Measurements from ENCODE around the gene PRDM12.

Gene PRDM12

DNA sequence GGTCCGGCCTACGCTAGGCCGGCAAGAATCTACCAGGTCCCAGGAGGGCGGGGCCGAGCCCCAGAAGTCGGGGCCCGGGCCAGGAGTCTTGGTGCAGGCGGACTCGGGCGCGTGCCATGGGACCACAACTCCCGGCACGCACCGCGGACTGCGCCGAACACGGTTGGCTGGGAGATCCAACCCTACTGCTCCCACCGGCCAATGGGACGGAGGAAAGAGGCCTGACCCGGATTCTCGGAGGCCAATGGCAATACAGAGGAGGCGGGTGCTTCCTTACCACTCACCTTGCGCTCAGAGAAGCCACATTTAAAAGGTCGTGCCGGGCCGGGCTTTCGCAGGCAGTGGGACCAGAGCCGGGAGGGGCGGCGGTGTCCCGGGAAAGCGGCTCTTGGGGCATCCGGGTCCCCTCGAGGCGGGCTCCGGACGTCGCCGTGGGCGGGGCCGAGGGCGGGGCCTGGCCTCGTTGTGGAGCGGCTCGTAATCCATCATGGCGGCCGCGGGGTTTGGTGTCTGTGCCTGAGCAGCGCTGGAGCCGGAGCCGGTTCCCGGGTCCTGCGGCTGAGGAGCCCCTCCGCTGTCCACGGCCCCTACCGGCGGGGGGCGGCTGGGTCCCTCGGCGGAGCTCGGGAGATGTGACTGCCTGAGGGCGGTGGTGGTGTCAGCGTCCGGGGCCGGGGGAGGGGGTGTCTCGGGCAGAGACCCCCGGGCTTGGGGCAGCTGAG is 48.3 kb downstream of the PRDM12 start:
- DNase-seq (ENCODE audit: low read depth in 1 of 2, low spot score in 1 of 2), result peak; percentile 100
- no peak for TF ChIP-seq JUND (IDR thresholded peaks at IDR 0.05; ENCODE audit: low read depth)
- in situ Hi-C loops (cut with HindIII; ENCODE audit: low pct_unique_long_range_greater_than_20kb, low sequenced_read_pairs), result no loop called here

DNA sequence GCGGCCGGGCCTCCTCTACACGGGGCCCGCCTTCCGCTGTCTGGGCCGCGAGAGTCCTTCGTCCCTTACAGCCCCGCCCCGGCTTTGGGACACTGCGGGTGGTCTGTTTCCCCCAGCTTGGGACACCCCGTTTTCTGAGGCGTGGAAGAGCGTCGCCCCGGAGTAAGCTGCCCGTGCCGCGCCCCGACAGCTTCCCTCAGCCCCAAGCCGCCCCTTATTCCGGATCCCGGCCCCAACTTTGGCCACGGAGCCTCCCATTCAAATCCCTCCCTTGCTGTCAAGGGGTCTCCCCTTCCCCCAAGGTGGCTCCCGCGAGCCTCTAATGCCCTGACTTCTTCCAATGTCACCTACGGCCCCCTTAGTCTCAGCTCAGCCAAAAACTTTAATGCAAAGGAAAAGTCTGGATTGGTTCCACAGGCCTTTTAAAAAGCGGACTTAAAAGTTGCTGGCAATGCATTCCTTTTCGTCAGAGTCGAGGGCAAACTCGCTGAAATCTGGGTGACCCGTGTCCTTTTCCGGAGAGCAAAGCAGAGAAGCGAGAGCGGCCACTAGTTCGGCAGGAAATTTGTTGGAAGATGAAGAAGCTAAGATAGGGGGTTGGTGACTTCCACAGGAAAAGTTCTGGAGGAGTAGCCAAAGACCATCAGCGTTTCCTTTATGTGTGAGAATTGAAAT is 49.0 kb downstream of the PRDM12 start:
- in situ Hi-C loops (cut with HindIII; ENCODE audit: low pct_unique_long_range_greater_than_20kb, low sequenced_read_pairs), result no loop called here
- no peak for TF ChIP-seq JUND (IDR thresholded peaks at IDR 0.05; ENCODE audit: low read depth)
- peak; percentile 18 to 50 for DNase-seq (ENCODE audit: low read depth in 1 of 2, low spot score in 1 of 2)

DNA sequence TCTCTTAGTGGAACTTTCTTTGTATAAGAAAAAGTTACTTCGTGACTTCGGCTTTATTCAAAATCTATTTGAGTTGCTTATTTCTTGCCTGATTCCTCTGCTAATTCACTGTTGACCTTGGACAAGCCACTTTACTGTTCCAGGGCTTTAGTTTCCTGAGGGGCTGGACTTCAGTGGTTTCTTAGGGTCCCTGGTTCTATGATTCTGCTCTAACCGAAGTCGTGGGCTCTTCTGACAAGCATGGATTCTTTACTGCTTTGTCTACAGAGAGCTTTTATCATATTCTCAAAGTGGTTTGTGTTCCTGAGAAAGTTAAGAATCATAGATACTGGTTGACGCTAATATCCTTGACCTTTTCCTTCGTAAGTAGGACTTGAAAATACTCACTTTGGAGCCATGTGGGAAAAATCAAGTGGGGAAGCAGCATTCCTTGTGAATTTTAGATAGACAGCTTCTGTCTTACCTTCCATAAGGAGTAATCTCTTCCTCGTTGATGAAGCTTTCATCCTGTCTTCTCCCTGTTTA is 50.3 kb downstream of the PRDM12 start:
- no peak for DNase-seq (ENCODE audit: low read depth in 1 of 2, low spot score in 1 of 2)
- no peak for TF ChIP-seq JUND (IDR thresholded peaks at IDR 0.05; ENCODE audit: low read depth)
- in situ Hi-C loops (cut with HindIII; ENCODE audit: low pct_unique_long_range_greater_than_20kb, low sequenced_read_pairs), result no loop called here

DNA sequence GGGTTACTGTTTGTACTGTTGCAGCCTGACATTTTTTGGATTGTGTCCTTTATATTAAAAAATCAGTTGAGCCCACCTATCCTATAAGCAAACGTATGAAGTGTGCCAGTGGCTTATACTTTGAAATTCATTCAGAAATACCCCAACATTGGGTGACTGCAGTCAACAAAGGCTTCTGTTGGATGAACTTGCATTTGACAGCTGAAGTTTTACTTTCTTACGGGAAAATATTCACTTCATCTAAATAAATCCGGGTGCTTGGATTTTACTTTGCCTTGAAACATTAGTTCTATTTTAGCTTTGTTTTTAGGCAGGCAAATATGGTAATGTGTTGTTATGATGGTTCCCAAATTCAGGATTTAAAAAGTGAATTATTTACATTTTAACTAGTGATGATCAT is 50.9 kb downstream of the PRDM12 start:
- in situ Hi-C loops (cut with HindIII; ENCODE audit: low pct_unique_long_range_greater_than_20kb, low sequenced_read_pairs), result no loop called here
- TF ChIP-seq JUND (IDR thresholded peaks at IDR 0.05; ENCODE audit: low read depth), result no peak
- DNase-seq (ENCODE audit: low read depth in 1 of 2, low spot score in 1 of 2), result no peak

DNA sequence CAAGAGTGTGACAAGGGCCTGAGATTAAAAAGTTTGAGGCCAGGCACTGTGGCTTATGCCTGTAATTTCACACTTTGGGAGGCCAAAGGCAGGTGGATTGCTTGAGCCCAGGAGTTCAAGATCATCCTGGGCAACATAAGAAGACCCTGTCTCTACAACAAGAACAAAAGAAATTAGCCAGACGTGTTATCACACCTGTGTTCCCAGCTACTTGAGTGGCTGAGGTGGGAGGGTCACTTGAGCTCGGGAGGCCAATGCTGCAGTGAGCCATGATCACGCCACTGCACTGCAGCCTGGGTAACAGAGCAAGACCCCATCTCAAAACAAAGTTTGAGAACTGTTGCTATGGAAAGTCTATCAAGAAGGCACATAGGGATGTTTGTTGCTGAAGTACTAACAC is 54.2 kb downstream of the PRDM12 start:
- in situ Hi-C loops (cut with HindIII; ENCODE audit: low pct_unique_long_range_greater_than_20kb, low sequenced_read_pairs), result no loop called here
- TF ChIP-seq JUND (IDR thresholded peaks at IDR 0.05; ENCODE audit: low read depth), result no peak
- DNase-seq (ENCODE audit: low read depth in 1 of 2, low spot score in 1 of 2), result no peak

DNA sequence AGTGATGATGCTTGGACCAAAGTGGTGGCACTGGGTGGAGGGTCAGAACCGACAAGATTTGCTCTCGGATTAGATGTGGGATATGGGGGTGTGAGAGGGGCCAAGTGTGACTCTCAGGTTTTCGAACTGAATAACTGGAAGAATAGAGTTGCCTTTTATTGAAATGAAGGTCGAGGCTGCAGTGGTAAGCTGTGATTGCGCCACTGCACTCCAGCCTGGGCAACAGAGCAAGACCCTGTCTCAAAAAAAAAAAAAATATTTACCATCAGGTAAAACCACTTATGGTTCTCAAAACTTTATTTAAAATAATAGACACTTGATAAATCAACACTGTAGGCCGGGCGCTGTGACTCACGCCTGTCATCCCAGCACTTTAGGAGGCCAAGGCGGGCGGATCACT is 56.4 kb downstream of the PRDM12 start:
- TF ChIP-seq JUND (IDR thresholded peaks at IDR 0.05; ENCODE audit: low read depth), result no peak
- in situ Hi-C loops (cut with HindIII; ENCODE audit: low pct_unique_long_range_greater_than_20kb, low sequenced_read_pairs), result no loop called here

DNA sequence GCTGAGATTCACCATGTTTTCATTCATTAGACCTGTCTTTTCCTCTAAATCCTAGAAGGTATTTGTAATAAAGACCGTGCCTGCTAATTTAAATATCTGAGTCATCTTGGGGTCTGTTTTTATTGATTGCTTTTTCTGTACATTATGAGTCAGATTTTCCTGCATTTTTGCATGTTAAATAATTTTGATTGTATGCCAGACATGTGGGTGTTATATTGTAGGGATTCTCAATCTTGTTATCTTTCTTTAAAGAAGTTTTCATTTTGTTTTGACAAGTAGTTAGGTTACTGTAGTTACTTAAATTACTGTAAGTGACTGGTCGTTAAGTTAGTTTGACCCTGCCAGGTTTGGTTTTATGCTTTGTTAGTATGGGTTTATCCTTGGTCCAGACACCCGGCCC is 64.3 kb downstream of the PRDM12 start:
- in situ Hi-C loops (cut with HindIII; ENCODE audit: low pct_unique_long_range_greater_than_20kb, low sequenced_read_pairs), result no loop called here
- DNase-seq (ENCODE audit: low read depth in 1 of 2, low spot score in 1 of 2), result no peak
- no peak for TF ChIP-seq JUND (IDR thresholded peaks at IDR 0.05; ENCODE audit: low read depth)

More for the DNA sequence above, 56.4 kb downstream of the PRDM12 start:
- DNase-seq (ENCODE audit: low read depth in 1 of 2, low spot score in 1 of 2), result no peak

DNA sequence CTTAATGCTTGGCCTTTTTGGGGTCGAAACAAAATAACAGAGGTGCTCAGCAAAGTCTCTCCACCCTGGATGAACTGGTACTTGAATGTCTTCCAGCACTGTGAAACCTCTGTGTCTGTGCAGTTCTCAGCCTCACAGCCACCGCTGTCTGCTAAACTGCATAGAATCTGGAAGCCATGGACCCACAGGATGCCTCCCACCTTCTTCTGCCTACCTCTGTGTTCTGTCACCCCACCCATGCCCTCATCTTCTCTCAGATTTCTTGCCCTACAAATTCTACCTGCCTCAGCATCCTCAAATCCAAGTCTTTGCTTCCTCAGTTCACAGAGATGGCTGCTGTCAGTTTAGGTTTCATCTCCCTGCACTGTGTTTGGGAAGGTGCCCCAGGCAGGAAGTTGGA is 64.8 kb downstream of the PRDM12 start:
- in situ Hi-C loops (cut with HindIII; ENCODE audit: low pct_unique_long_range_greater_than_20kb, low sequenced_read_pairs), result no loop called here
- no peak for TF ChIP-seq JUND (IDR thresholded peaks at IDR 0.05; ENCODE audit: low read depth)
- DNase-seq (ENCODE audit: low read depth in 1 of 2, low spot score in 1 of 2), result no peak

DNA sequence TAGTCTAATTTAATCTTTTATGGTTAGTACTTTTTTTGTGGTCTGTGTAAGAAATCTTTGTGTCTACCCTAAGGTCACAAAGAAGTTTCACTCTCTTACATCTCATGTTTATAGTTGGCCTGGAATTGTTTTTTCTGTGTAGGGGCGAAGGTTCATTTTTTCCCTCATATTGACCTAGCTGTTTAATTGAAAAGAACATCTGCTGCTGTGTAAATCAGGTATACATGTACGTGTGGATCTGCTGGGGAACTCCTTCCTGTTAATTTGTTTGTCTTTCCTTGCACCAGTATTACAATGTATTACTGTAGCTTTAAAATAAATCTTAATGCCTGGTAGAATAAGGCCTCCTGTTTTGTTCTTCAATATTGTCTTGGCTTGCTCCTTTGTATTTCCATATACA is 67.0 kb downstream of the PRDM12 start:
- no peak for TF ChIP-seq JUND (IDR thresholded peaks at IDR 0.05; ENCODE audit: low read depth)
- DNase-seq (ENCODE audit: low read depth in 1 of 2, low spot score in 1 of 2), result no peak
- in situ Hi-C loops (cut with HindIII; ENCODE audit: low pct_unique_long_range_greater_than_20kb, low sequenced_read_pairs), result no loop called here

DNA sequence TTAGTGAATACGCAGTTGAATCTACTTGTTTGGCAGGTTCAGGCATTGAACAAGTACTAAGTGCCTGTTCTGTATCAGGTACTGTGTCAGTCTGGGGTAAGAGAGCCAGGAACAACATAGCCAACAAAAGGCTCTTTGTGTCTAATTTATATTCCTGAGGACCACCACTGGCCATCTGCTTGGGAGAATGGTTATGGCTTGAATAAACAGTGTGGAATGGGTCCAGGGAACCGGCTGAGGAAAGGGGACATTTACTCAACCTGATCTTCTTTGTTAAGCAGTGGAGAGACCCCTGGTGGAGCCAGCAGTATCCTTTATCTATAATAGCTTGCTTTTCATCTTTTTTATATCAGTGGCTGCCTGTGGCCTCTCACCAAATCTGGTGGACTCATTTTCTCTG is 67.7 kb downstream of the PRDM12 start:
- in situ Hi-C loops (cut with HindIII; ENCODE audit: low pct_unique_long_range_greater_than_20kb, low sequenced_read_pairs), result no loop called here
- no peak for TF ChIP-seq JUND (IDR thresholded peaks at IDR 0.05; ENCODE audit: low read depth)
- DNase-seq (ENCODE audit: low read depth in 1 of 2, low spot score in 1 of 2), result no peak

Data from T47D (cell line).